H9 (cell line): ENCODE results near the gene PTPMT1. TPM values are rescaled to one million over a fixed set of nuclear protein-coding genes. Genes with fewer than 3 reads are reported as not detected.

Experiments
- DNase-seq: peaks from one replicate; pipeline ENCODE4 v3.0.0-alpha.2; 2017
- H2AFZ ChIP-seq: one replicate; pipeline ENCODE4 v1.6.1; 2013; ENCODE audit warnings: mild to moderate bottlenecking, low read length, control low read depth, moderate library complexity
- H2AK5ac ChIP-seq: 2 replicates; pipeline ENCODE4 v1.6.1; 2013; ENCODE audit warnings: low read length, control low read depth, mixed read lengths; ENCODE audit not compliant: insufficient read length
- H2BK120ac ChIP-seq: one replicate; pipeline ENCODE4 v1.6.1; 2013; ENCODE audit warnings: low read depth, mild to moderate bottlenecking, low read length, control low read depth, inconsistent platforms; ENCODE audit not compliant: poor library complexity, severe bottlenecking
- H2BK12ac ChIP-seq: 2 replicates; pipeline ENCODE4 v1.6.1; 2013; ENCODE audit warnings: low read length, control low read depth, mixed read lengths, low read depth; ENCODE audit not compliant: insufficient read length
- H2BK15ac ChIP-seq: 2 replicates; pipeline ENCODE4 v1.6.1; 2013; ENCODE audit warnings: low read depth, low read length, control low read depth
- H2BK20ac ChIP-seq: one replicate; pipeline ENCODE4 v1.6.1; 2013; ENCODE audit warnings: low read depth, mild to moderate bottlenecking, low read length, control low read depth, inconsistent platforms; ENCODE audit not compliant: poor library complexity, severe bottlenecking
- H2BK5ac ChIP-seq: 2 replicates; pipeline ENCODE4 v1.6.1; 2013; ENCODE audit warnings: low read length, control low read depth, mixed read lengths; ENCODE audit not compliant: insufficient read length
- H3K14ac ChIP-seq: 2 replicates; pipeline ENCODE4 v1.6.1; 2013; ENCODE audit warnings: low read length, control low read depth; ENCODE audit not compliant: insufficient read depth
- H3K18ac ChIP-seq: 2 replicates; pipeline ENCODE4 v1.6.1; 2013; ENCODE audit warnings: low read depth, mild to moderate bottlenecking, mixed read lengths, low read length, control low read depth; ENCODE audit not compliant: insufficient read length
- H3K23ac ChIP-seq: 2 replicates; pipeline ENCODE4 v1.6.1; 2013; ENCODE audit warnings: low read length, control low read depth, mixed read lengths, low read depth; ENCODE audit not compliant: insufficient read length
- H3K23me2 ChIP-seq: 2 replicates; pipeline ENCODE4 v1.6.1; 2013; ENCODE audit warnings: low read depth, mild to moderate bottlenecking, mixed read lengths, low read length, control low read depth; ENCODE audit not compliant: insufficient read length, poor library complexity, severe bottlenecking
- H3K27ac ChIP-seq: 2 replicates; pipeline ENCODE4 v1.5.1; 2013; ENCODE audit warnings: low read length, control low read depth, mixed read lengths, low read depth; ENCODE audit not compliant: insufficient read length
- H3K27me3 ChIP-seq: 2 replicates; pipeline ENCODE4 v1.6.1; 2013; ENCODE audit warnings: low read length, control low read depth, inconsistent platforms; ENCODE audit not compliant: insufficient read depth
- H3K4ac ChIP-seq: 2 replicates; pipeline ENCODE4 v1.6.1; 2013; ENCODE audit warnings: low read depth, mild to moderate bottlenecking, control low read depth, inconsistent platforms, low read length, moderate library complexity
- H3K4me1 ChIP-seq: 2 replicates; pipeline ENCODE4 v1.6.1; 2013; ENCODE audit warnings: low read length, control low read depth, inconsistent platforms; ENCODE audit not compliant: insufficient read depth
- H3K4me2 ChIP-seq: 2 replicates; pipeline ENCODE4 v1.6.1; 2013; ENCODE audit warnings: low read length, control low read depth, mixed read lengths; ENCODE audit not compliant: insufficient read length, insufficient read depth
- H3K56ac ChIP-seq: 2 replicates; pipeline ENCODE4 v1.6.1; 2013; ENCODE audit warnings: low read depth, mild to moderate bottlenecking, mixed read lengths, low read length, control low read depth; ENCODE audit not compliant: insufficient read length
- H3K79me1 ChIP-seq: 2 replicates; pipeline ENCODE4 v1.6.1; 2013; ENCODE audit warnings: low read depth, mild to moderate bottlenecking, moderate library complexity, low read length, control low read depth, inconsistent platforms; ENCODE audit not compliant: insufficient read depth, poor library complexity, severe bottlenecking
- H3K79me2 ChIP-seq: 2 replicates; pipeline ENCODE4 v1.6.1; 2013; ENCODE audit warnings: low read length, control low read depth, inconsistent platforms; ENCODE audit not compliant: insufficient read depth
- H3K9ac ChIP-seq: 2 replicates; pipeline ENCODE4 v1.6.1; 2013; ENCODE audit warnings: low read length, control low read depth, mixed read lengths; ENCODE audit not compliant: insufficient read length; ENCODE audit errors: extremely low read depth
- H3K9me3 ChIP-seq: one replicate; pipeline ENCODE4 v1.6.1; 2013; ENCODE audit warnings: low read depth, low read length, inconsistent platforms; ENCODE audit not compliant: control insufficient read depth
- H3T11ph ChIP-seq: one replicate; pipeline ENCODE4 v1.6.1; 2013; ENCODE audit warnings: mild to moderate bottlenecking, low read length, control low read depth, inconsistent platforms
- H4K20me1 ChIP-seq: one replicate; pipeline ENCODE4 v1.6.1; 2013; ENCODE audit not compliant: control insufficient read depth, insufficient read length, insufficient read depth
- H4K5ac ChIP-seq: 2 replicates; pipeline ENCODE4 v1.6.1; 2013; ENCODE audit warnings: low read depth, mild to moderate bottlenecking, mixed read lengths, low read length, control low read depth; ENCODE audit not compliant: insufficient read length
- H4K8ac ChIP-seq: replicated peaks from 2 replicates; pipeline ENCODE4 v1.6.1; 2013; ENCODE audit warnings: low read length, control low read depth, mixed read lengths, low read depth; ENCODE audit not compliant: insufficient read length
- H4K91ac ChIP-seq: 2 replicates; pipeline ENCODE4 v1.6.1; 2013; ENCODE audit warnings: low read depth, mild to moderate bottlenecking, moderate library complexity, mixed read lengths, low read length, control low read depth; ENCODE audit not compliant: insufficient read length
- H3K27ac Mint-ChIP-seq, 3 experiments: 2 replicates in 2 of 3; 3 replicates in 1 of 3; pipeline ENCODE4 v1.8.0; 2020 to 2021; ENCODE audit warnings: mixed read lengths in 3 of 3, mild to moderate bottlenecking in 1 of 3, moderate library complexity in 1 of 3
- H3K27me3 Mint-ChIP-seq: 2 replicates; pipeline ENCODE4 v1.8.0; 2021; ENCODE audit warnings: low read depth, mild to moderate bottlenecking, moderate library complexity, mixed read lengths
- H3K36me3 Mint-ChIP-seq, 3 experiments: 2 replicates in 2 of 3; 3 replicates in 1 of 3; pipeline ENCODE4 v1.8.0; 2020 to 2021; ENCODE audit warnings: low read depth in 3 of 3, mixed read lengths in 3 of 3; ENCODE audit not compliant: insufficient read depth in 1 of 3
- H3K4me1 Mint-ChIP-seq, 2 experiments: 2 replicates each; pipeline ENCODE4 v1.8.0; 2020; ENCODE audit warnings: mixed read lengths in 2 of 2
- H3K4me3 Mint-ChIP-seq, 2 experiments: 2 replicates in 1 of 2; 3 replicates in 1 of 2; pipeline ENCODE4 v1.8.0; 2020 to 2021; ENCODE audit warnings: mild to moderate bottlenecking in 2 of 2, mixed read lengths in 2 of 2, moderate library complexity in 1 of 2
- H3K9me3 Mint-ChIP-seq, 2 experiments: 2 replicates in 1 of 2; 3 replicates in 1 of 2; pipeline ENCODE4 v1.8.0; 2020; ENCODE audit warnings: mild to moderate bottlenecking in 2 of 2, mixed read lengths in 2 of 2, moderate library complexity in 1 of 2
- WGBS: extraction: QIAGEN DNeasy Blood & Tissue Kit; methylation state at CpG from one replicate; pipeline ENCODE4 v1.1.7; 2013; ENCODE audit warnings: missing lambda C conversion rate, low lambda C conversion rate, mixed read lengths; ENCODE audit not compliant: insufficient read length; ENCODE audit errors: extremely low coverage; 5-methylcytosine and 5-hydroxymethylcytosine counted together
- total RNA-seq: library from RNA; stranded (reverse); gene quantifications from 2 replicates; pipeline ENCODE4 v1.2.1, GENCODE V29; 2021
- TF ChIP-seq, protein P1 (sequence below): fragments of 200-600 bp; sonication (generic); conservative IDR thresholded peaks from 3 replicates; pipeline ENCODE4 v1.8.0; 2021; ENCODE audit warnings: antibody characterized with exemption, mild to moderate bottlenecking

PTPMT1 gene
- total RNA-seq, 1 experiment from 2014 or later = 72.9 TPM

DNA sequence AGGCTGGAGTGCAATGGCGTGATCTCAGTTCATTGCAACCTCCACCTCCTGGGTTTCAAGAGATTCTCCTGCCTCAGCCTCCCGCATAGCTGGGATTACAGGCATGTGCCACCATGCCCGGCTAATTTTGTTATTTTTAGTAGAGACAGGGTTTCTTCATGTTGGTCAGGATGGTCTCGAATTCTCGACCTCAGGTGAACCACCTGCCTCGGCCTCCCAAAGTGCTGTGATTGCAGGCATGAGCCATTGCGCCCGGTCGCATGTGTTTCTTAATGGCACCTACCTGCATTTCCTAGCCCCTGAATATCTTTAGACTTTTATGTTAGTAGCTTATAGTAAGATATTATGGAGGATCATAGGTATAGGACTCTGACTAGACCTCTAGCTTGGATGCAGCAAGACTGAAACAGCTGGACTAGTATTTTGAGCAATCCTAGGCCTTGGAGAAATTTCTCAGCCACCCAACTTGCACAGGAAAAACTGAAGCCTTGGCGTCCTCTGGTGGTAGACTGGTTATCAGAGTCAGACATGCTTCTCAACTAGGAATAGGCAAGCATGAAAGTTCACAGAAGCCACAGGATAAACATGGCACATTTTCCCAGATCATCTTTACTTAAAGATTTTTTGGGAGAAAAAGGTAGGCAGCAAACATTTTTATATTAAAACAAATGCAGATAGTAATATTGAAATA is 51.5 kb downstream of the PTPMT1 start:
- no CpG with 5 or more reads among the region's 10 CpGs for WGBS
- Histone ChIP-seq H3K14ac (no peak overlapping the region), H3K27ac (no peak overlapping the region), H4K8ac (no peak overlapping the region), H3K56ac (no peak overlapping the region), H2AK5ac (no peak overlapping the region), H3K18ac (no peak overlapping the region), H2AFZ (no peak overlapping the region), H2BK20ac (no peak overlapping the region), H4K20me1 (no peaks in the 10 kb centered on the region), H3T11ph (no peak overlapping the region), H3K4me2 (no peak overlapping the region), H2BK120ac (no peak overlapping the region), H2BK12ac (no peak overlapping the region), H2BK15ac (no peak overlapping the region), H3K9ac (no peak overlapping the region), H4K91ac (no peak overlapping the region), H3K4ac (no peak overlapping the region), H3K4me1 (no peaks in the 10 kb centered on the region), H3K79me1 (no peaks in the 10 kb centered on the region), H3K79me2 (no peaks in the 10 kb centered on the region), H3K27me3 (no peaks in the 10 kb centered on the region), H2BK5ac (no peak overlapping the region), H3K23ac (no peak overlapping the region), H4K5ac (no peak overlapping the region), H3K9me3 (no peaks in the 10 kb centered on the region), H3K23me2 (no peaks in the 10 kb centered on the region)
- Mint-ChIP-seq H3K36me3 (peaks cover 8 to 47% (median 12%) of the 10 kb centered on the region in 3 experiments; a peak in 6 of 7 replicates), H3K27ac (no peak overlapping the region), H3K9me3 (no peaks in the 10 kb centered on the region), H3K4me3 (no peak overlapping the region), H3K4me1 (no peaks in the 10 kb centered on the region), H3K27me3 (no peaks in the 10 kb centered on the region)
- TF ChIP-seq, protein P1, sequence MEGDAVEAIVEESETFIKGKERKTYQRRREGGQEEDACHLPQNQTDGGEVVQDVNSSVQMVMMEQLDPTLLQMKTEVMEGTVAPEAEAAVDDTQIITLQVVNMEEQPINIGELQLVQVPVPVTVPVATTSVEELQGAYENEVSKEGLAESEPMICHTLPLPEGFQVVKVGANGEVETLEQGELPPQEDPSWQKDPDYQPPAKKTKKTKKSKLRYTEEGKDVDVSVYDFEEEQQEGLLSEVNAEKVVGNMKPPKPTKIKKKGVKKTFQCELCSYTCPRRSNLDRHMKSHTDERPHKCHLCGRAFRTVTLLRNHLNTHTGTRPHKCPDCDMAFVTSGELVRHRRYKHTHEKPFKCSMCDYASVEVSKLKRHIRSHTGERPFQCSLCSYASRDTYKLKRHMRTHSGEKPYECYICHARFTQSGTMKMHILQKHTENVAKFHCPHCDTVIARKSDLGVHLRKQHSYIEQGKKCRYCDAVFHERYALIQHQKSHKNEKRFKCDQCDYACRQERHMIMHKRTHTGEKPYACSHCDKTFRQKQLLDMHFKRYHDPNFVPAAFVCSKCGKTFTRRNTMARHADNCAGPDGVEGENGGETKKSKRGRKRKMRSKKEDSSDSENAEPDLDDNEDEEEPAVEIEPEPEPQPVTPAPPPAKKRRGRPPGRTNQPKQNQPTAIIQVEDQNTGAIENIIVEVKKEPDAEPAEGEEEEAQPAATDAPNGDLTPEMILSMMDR = peak; percentile 79
- peak; percentile 45 for DNase-seq
